Measurements from ENCODE around the gene RNF151.

DNA sequence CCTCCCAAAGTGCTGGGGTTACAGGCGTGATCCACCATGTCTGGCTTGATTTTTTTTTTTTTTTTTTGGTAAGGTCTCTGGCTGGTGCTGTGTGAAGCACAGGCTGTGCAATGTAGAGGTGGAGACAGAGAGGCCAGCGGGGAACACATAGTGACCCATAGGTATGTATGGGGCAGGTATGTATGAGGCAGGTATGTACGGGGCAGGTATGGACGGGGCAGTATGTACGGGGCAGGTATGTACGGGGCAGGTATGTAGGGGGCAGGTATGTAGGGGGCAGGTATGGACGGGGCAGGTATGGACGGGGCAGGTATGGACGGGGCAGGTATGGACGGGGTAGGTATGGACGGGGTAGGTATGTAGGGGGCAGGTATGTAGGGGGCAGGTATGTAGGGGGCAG lies 17.1 kb upstream of the RNF151 start:
- TF ChIP-seq, protein P1, sequence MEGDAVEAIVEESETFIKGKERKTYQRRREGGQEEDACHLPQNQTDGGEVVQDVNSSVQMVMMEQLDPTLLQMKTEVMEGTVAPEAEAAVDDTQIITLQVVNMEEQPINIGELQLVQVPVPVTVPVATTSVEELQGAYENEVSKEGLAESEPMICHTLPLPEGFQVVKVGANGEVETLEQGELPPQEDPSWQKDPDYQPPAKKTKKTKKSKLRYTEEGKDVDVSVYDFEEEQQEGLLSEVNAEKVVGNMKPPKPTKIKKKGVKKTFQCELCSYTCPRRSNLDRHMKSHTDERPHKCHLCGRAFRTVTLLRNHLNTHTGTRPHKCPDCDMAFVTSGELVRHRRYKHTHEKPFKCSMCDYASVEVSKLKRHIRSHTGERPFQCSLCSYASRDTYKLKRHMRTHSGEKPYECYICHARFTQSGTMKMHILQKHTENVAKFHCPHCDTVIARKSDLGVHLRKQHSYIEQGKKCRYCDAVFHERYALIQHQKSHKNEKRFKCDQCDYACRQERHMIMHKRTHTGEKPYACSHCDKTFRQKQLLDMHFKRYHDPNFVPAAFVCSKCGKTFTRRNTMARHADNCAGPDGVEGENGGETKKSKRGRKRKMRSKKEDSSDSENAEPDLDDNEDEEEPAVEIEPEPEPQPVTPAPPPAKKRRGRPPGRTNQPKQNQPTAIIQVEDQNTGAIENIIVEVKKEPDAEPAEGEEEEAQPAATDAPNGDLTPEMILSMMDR (IDR thresholded peaks at IDR 0.05) = no peak
- TF ChIP-seq ZFX (IDR thresholded peaks at IDR 0.05; ENCODE audit: borderline replicate concordance) = no peak
